Measurements from ENCODE around the gene FGFR3. TPM values are rescaled to one million over a fixed set of nuclear protein-coding genes. Genes with fewer than 3 reads are reported as not detected.

Gene FGFR3
- total RNA-seq, 4 donors from 2014 or later: 56.2 to 209 (median 110) TPM

DNA sequence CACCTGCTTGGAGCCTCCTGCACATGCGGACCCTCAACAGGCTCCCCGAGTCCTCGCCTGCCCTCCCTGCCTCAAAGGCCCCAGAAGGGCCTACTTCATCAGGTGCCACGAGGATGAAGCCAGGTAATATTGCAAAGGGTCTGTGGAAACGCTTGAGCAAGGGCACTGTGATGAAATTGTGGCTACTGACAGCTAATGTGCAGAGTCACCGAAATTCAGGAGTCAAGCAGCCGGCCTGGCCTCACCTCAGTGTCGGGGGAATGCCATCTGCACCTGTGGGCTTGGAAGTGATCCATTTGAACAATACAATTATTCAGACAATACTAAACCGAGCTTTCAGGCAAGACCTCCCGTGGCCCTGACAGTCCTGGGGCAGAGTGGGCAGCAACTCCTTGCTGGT, 3.1 kb upstream of the FGFR3 start:
- no peak overlapping the region for H3K4me3 ChIP-seq
- H3K4me1 ChIP-seq: peaks cover 6 to 21% (median 19%) of the 10 kb centered on the region in 4 donors
- H3K36me3 ChIP-seq: no peaks in the 10 kb centered on the region
- no peak for TF ChIP-seq POLR2AphosphoS5 (IDR thresholded peaks at IDR 0.05)
- no peak for TF ChIP-seq EP300 (IDR thresholded peaks at IDR 0.05; ENCODE audit: low read depth)
- no peak for TF ChIP-seq POLR2A (IDR thresholded peaks at IDR 0.05)
- TF ChIP-seq, protein P1, sequence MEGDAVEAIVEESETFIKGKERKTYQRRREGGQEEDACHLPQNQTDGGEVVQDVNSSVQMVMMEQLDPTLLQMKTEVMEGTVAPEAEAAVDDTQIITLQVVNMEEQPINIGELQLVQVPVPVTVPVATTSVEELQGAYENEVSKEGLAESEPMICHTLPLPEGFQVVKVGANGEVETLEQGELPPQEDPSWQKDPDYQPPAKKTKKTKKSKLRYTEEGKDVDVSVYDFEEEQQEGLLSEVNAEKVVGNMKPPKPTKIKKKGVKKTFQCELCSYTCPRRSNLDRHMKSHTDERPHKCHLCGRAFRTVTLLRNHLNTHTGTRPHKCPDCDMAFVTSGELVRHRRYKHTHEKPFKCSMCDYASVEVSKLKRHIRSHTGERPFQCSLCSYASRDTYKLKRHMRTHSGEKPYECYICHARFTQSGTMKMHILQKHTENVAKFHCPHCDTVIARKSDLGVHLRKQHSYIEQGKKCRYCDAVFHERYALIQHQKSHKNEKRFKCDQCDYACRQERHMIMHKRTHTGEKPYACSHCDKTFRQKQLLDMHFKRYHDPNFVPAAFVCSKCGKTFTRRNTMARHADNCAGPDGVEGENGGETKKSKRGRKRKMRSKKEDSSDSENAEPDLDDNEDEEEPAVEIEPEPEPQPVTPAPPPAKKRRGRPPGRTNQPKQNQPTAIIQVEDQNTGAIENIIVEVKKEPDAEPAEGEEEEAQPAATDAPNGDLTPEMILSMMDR (IDR thresholded peaks at IDR 0.05): no peak
- intact Hi-C loops (cut with DNase I; ENCODE audit: low total_unique reads) (no loop called here), in situ Hi-C loops (cut with MboI; ENCODE audit: low pct_ligation_motif_present in 1 of 4, low pct_unique_long_range_greater_than_20kb in 1 of 4, low sequenced_read_pairs in 3 of 4) (no loop called here)
- H3K9me3 ChIP-seq: no peaks in the 10 kb centered on the region
- H3K27ac ChIP-seq: no peak overlapping the region
- peaks cover 31% of the 10 kb centered on the region for H3K27me3 ChIP-seq
- 85% methylated on average over 10 of the region's 10 CpGs; no CpG with 5 or more reads in 1 of the 2 donors for WGBS, 2 donors (ENCODE audit: low coverage in 1 of 2)
- no peak for DNase-seq

DNA sequence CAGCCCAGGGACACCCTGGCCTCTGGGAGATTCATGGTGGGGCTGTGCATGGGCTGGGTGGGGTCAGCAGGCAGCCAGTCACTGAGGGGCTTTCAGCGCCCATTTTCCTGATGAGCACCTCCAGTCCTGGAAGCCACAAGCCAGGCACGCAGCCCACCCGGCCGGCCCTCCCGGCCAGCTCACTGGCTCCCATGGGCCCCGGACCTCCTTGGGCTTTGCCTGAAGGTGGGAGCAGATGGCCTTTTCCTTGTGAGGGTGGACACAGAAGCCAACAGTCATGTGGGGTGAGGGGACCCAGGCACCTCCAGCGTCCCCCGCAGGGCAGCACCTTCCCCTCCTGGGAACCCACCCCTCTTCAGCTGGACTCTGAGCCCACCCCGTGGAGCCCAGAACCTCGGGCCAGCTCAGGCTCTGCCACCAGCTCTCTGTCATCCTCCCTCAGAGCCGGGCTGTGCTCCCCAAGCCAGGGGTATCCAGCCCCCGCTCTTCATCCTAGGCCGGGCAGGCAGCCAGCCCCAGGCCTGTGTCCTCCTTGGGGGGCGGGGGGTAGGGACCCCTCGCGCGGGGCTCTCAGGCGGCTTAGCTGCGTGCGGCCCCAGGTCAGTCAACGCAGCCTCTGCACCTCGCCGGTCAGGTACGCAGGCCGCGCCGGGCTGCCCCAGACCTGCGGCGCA, 798 bp upstream of the FGFR3 start:
- intact Hi-C loops (cut with DNase I; ENCODE audit: low total_unique reads) (no loop called here), in situ Hi-C loops (cut with MboI; ENCODE audit: low pct_ligation_motif_present in 1 of 4, low pct_unique_long_range_greater_than_20kb in 1 of 4, low sequenced_read_pairs in 3 of 4) (no loop called here)
- Histone ChIP-seq H3K4me1 (peaks cover 17 to 39% (median 33%) of the 10 kb centered on the region in 4 donors), H3K4me3 (peak overlapping the region in 2 of 4 donors; percentile 13 to 17), H3K27me3 (peaks cover 50% of the 10 kb centered on the region), H3K36me3 (no peaks in the 10 kb centered on the region), H3K9me3 (no peaks in the 10 kb centered on the region), H3K27ac (no peak overlapping the region)
- no peak for TF ChIP-seq POLR2A (IDR thresholded peaks at IDR 0.05)
- TF ChIP-seq, protein P1 (IDR thresholded peaks at IDR 0.05): no peak
- no peak for TF ChIP-seq EP300 (IDR thresholded peaks at IDR 0.05; ENCODE audit: low read depth)
- no peak for TF ChIP-seq POLR2AphosphoS5 (IDR thresholded peaks at IDR 0.05)
- DNase-seq: no peak
- WGBS, 2 donors (ENCODE audit: low coverage in 1 of 2): 62% methylated on average over 5 to 12 of the region's 29 CpGs

DNA sequence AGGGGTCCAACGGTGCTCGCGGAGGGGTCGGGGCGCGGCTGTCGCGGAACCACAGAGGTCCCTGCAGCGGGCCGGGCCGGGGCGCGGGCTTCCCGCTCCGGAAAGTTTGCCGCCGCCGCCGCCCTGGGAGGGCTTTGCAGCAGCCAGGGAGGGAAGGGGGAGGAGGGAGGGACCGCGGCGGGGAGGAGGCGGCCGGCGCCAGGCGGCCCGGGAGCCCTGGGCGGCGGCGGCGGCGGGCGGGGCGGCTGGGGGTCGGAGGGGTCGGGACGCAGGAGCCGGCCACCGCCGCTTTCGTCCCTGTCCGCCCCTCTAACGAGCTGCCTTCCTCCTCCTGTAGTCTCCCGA, 375 bp downstream of the FGFR3 start:
- Histone ChIP-seq H3K4me1 (peaks cover 17 to 37% (median 32%) of the 10 kb centered on the region in 4 donors), H3K27ac (peak overlapping the region; percentile 64 to 87 (median 79)), H3K27me3 (peaks cover 51% of the 10 kb centered on the region), H3K36me3 (no peaks in the 10 kb centered on the region), H3K9me3 (no peaks in the 10 kb centered on the region), H3K4me3 (peak overlapping the region; percentile 46 to 71 (median 66))
- TF ChIP-seq, protein P1 (IDR thresholded peaks at IDR 0.05): no peak
- peak in 1 of 3 donors; percentile 3 for TF ChIP-seq POLR2AphosphoS5 (IDR thresholded peaks at IDR 0.05)
- DNase-seq: peak; percentile 65
- in situ Hi-C loops (cut with MboI; ENCODE audit: low pct_ligation_motif_present in 1 of 4, low pct_unique_long_range_greater_than_20kb in 1 of 4, low sequenced_read_pairs in 3 of 4) (no loop called here), intact Hi-C loops (cut with DNase I; ENCODE audit: low total_unique reads) (no loop called here)
- WGBS, 2 donors (ENCODE audit: low coverage in 1 of 2): 1% methylated on average over 22 of the region's 44 CpGs; no CpG with 5 or more reads in 1 of the 2 donors

DNA sequence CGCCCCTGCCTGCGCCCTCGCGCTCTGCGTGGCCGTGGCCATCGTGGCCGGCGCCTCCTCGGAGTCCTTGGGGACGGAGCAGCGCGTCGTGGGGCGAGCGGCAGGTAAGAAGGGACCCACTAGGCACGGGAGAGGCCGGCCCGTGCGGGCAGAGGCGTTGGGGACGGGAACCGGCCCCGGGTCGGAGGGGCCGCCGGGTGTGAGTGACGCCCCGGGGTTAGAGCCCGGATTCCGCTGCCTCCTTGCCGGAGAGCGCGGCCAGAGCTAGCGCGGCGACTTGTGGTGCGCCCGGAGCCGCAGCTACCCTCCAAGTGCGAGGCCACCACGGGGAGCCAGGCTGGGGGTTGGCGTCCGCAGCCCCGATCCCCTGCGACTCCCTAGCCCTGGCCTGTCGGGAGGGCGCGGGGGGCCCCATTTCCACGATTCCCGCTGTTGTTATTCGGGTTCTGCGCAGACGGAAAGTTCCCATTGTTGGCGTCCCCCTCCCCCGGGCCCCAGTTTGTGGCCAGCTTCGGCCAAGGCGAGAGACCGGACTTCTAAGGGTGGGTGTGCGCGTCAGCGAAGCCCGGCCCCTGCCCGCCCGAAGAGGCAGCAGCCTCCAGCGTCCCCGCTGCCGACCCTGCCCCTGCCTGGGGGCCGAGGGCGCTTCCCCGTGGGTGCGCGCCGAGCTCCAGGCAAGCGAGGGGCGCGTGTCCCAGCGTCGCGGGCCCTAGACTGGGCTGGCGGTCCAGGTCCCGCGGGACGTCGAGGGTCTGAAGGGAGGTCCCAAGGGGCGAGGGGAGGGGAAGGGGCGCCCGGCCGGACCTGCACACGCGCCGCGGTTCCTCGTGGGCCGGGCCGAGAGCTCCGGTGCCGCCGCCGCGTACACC, 1.1 kb downstream of the FGFR3 start:
- no peaks in the 10 kb centered on the region for H3K36me3 ChIP-seq
- peak overlapping the region; percentile 6 to 71 (median 66) for H3K4me3 ChIP-seq
- no peak for TF ChIP-seq POLR2AphosphoS5 (IDR thresholded peaks at IDR 0.05)
- no peak for TF ChIP-seq EP300 (IDR thresholded peaks at IDR 0.05; ENCODE audit: low read depth)
- no peak for TF ChIP-seq POLR2A (IDR thresholded peaks at IDR 0.05)
- H3K27me3 ChIP-seq: peaks cover 51% of the 10 kb centered on the region
- in situ Hi-C loops (cut with MboI; ENCODE audit: low pct_ligation_motif_present in 1 of 4, low pct_unique_long_range_greater_than_20kb in 1 of 4, low sequenced_read_pairs in 3 of 4): no loop called here
- H3K4me1 ChIP-seq: peaks cover 17 to 38% (median 33%) of the 10 kb centered on the region in 4 donors
- H3K9me3 ChIP-seq: no peaks in the 10 kb centered on the region
- intact Hi-C loops (cut with DNase I; ENCODE audit: low total_unique reads): no loop called here
- DNase-seq: no peak
- WGBS, 2 donors (ENCODE audit: low coverage in 1 of 2): 1% methylated on average over 78 of the region's 101 CpGs; no CpG with 5 or more reads in 1 of the 2 donors
- H3K27ac ChIP-seq: peak overlapping the region; percentile 64 to 87 (median 79)
